Nucleus accumbens (tissue), 56 donors: ENCODE measurements around the gene ZNF253.
"Not testable (repeated sequence)": the region's sequence is repeated elsewhere in the genome, so short reads cannot be mapped to it uniquely, and the experiment has no call there.

Source experiments
- DNase-seq, 56 donors: peaks; one replicate each; lab custom pipeline; 2025; lab: John Stamatoyannopoulos, UW

Gene ZNF253

DNA sequence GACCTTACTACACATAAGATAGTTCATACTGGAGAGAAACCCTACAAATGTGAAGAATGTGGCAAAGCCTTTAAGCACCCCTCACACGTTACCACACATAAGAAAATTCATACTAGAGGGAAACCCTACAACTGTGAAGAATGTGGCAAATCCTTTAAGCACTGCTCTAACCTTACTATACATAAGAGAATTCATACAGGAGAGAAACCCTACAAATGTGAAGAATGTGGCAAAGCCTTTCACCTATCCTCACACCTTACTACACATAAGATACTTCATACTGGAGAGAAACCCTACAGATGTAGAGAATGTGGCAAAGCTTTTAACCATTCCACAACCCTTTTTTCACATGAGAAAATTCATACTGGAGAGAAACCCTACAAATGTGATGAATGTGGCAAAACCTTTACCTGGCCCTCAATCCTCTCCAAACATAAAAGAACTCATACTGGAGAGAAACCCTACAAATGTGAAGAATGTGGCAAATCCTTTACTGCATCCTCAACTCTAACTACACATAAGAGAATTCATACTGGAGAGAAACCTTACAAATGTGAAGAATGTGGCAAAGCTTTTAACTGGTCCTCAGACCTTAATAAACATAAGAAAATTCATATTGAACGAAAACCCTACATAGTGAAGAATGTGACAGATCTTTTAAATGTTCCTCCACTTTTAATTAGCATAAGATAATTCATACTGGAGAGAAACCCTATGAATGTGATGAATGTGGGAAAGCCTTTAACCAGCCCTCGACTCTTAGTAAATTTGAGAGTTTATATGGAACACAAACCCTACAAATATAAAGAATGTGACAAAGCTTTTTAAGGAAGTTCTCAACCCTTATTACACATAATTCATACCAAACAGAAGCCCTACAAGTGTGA, 26.6 kb downstream of the ZNF253 start:
- DNase-seq = not testable (repeated sequence)

DNA sequence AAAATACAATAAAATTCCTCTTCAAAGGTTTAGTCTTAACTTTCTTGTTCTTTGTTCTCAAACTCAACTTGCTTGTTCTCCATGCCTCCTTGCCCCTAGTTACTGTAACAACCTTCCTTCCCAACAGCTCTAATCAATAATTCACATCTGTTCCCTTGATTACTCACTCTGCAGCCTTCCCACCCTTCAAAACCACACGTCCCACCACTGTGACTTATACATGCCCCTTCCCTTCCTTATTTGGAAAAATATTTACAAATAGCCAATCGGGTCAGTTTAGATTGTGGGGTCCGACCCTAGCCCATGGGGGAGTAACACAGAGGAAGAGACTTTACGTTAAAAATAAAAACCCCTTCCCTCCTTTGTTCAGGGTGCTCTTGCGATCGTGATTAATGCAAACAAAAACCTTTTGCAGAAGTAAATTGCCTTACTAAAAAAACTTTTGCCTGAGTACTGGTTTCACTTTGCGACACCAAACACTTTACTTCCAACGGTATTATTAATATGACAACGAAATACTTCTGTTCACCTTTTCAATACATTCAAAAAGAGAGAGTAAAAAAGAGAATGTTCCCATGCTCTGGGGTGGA, 34.6 kb downstream of the ZNF253 start:
- DNase-seq = no peak

DNA sequence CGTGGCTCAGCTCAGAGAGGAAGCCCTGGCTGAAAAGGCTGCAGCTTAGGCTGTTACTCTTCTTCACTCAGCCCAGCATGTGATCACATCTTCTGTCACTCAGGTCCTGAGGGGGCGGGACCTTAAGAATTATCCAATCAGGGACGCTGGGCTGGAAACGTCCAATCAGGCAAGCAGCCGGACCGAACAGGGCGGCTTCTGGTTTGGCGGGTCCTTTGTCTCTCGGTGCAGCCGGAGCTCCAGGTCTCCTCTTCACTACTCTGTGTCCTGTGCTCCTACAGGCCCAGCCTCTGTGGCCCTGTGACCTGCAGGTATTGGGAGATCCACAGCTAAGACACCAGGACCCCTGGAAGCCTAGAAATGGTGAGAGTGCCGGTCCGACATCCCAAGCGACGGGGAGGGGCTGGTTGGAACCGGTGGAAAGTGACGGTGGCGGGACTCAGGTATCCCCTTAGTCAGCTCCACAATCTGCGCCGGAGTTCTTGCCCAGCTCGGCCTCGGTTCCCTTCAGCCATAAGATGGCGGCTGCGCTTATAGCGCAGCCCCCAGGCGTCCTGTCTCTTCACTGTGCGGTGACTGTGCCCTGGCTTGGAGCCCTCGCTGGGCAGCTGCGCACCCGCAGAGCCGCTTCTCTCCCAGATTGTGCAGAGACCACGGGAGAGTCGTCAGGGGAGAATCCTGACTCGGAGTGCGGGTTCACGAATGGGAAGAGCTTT, 35.2 kb downstream of the ZNF253 start, which contains the start of gene ZNF93:
ZNF93 (plus strand) TSS at position 218 of the 716 bp plus-strand sequence; CDS start at position 361, 143 bp downstream.
- DNase-seq = peak; percentile 37 to 97 (median 87)

DNA sequence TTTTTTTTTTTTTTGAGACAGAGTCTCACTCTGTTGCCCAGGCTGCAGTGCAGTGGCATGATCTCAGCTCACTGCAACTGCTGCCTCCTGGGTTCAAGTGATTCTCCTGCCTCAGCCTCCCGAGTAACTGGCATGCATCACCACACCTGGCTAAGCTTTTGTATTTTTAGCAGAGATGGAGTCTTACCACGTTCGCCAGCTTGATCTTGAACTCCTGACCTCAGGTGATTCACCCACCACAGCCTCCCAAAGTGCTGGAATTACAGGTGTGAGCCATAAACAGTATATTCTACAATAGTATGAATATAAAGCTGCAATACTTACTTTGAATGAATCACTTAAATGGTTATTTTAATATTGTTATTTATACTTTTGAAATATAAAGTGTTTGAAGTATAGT, 41.9 kb downstream of the ZNF253 start:
- not testable (repeated sequence) for DNase-seq

DNA sequence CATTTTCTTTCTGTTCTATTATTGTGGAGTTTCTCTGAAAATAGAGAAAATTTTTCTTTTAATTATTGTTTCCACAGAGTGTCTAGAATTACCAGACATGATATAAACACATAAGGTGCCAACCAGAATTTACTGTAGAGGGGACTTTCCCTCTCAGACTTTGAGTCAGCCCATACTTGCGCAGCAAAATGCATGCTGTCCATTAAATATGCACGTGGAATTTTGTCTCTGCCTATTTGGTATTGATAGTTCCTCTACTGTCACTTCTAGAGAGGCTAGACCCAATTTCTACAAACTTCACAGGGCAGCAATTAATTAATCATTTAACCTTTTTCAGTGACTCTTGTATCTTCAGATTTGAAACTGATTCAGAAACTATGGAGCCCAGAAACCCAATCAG, 44.0 kb downstream of the ZNF253 start:
- no peak for DNase-seq

DNA sequence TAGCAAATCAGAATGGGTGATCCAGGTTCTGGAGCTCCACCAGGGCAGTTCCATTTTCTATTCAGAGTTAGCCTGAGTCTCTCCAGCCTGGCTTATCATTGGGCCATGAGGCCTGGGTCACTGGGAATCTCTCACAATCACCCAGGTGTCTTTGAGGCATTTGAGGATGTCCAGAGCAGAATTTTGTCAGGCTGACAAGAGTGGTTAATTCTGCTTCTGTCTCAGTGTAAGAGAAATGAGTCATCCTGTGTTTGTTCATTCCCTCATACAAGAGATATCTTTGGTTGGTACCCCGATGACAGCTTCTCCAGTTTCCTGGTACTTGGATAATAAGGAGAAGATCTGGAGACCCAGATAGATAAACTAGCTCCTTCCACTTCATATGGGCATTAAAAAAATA, 45.5 kb downstream of the ZNF253 start:
- DNase-seq = no peak

DNA sequence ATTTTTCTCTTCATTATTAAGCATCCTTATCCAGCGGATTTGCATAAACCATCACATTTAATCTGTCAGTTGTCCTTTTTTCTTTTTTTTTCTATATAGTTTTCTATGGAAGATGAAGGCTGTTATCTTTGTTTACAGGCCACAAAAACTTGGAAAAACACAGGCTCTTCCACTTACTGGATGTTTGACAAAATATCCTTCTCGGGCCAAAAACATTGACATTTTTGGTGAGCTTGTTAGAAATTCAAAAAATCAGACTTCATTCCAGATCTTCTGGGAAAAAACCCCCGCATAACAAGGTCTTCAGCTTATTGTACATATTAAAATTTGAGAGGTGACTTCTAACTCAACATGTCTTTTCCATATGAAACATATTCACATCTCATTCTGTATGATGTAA, 48.9 kb downstream of the ZNF253 start:
- no peak for DNase-seq

DNA sequence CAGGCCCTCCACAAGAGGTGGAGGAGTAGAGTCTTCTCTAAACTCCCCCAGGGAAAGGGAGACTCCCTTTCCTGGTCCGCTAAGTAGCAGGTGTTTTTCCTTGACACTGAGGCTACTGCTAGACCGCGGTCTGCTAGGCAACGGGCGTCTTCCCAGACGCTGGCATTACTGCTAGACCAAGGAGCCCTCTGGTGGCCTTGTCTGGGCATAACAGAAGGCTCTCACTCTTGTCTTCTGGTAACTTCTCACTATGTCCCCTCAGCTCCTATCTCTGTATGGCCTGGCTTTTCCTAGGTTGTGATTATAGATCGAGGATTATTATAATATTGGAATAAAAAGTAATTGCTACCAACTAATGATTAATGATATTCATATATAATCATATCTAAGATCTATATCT, 64.7 kb downstream of the ZNF253 start:
- DNase-seq = peak in 42 of 56 donors; percentile 0 to 70 (median 16)

DNA sequence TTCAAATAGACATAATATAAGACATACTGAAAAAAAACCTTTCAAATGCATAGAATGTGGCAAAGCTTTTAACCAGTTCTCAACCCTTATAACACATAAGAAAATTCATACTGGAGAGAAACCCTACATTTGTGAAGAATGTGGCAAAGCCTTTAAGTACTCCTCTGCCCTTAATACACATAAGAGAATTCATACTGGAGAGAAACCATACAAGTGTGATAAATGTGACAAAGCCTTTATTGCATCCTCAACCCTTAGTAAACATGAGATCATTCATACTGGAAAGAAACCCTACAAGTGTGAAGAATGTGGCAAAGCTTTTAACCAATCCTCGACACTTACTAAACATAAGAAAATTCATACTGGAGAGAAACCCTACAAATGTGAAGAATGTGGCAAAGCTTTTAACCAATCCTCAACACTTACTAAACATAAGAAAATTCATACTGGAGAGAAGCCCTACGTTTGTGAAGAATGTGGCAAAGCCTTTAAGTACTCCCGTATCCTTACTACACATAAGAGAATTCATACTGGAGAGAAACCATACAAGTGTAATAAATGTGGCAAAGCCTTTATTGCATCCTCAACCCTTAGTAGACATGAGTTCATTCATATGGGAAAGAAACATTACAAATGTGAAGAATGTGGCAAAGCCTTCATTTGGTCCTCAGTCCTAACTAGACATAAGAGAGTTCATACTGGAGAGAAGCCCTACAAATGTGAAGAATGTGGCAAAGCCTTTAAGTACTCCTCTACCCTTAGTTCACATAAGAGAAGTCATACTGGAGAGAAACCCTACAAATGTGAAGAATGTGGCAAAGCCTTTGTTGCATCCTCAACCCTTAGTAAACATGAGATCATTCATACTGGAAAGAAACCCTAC, 68.0 kb downstream of the ZNF253 start:
- not testable (repeated sequence) for DNase-seq

DNA sequence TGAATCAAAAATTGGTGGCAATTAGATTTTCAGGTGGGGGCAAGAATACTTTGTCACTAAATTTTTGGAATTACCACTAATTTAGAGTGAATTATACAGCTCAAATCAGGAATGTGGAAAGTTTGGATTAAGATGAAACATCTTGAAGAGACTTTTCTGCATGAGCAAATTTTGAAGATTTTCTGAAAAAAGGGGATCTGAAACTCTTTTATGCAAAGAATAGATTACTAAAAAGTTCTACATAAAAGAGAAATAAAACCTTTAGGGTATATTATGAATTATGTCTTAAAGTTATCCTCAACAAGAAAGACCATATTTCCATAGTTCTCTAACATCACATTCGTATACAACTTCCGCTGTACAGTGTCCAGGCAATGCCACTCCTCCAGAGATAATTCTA, 71.7 kb downstream of the ZNF253 start:
- DNase-seq = no peak

DNA sequence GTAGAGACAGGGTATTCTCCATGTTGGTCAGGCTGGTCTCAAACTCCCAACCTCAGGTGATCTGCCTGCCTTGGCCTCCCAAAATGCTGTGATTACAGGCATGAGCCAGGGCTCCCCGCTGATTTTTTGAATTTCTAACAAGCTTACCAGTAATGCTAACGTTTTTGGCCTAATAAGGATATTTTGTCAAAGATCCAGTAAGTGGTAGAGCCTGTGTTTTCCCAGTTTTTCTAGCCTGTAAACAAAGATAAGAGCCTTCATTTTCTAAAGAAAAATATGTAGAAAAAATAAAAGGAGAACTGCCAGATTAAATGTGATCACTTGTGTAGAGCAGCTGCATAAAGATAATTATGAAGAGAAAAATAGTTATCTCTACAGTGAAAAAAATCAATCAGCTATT, 72.8 kb downstream of the ZNF253 start:
- DNase-seq = no peak

DNA sequence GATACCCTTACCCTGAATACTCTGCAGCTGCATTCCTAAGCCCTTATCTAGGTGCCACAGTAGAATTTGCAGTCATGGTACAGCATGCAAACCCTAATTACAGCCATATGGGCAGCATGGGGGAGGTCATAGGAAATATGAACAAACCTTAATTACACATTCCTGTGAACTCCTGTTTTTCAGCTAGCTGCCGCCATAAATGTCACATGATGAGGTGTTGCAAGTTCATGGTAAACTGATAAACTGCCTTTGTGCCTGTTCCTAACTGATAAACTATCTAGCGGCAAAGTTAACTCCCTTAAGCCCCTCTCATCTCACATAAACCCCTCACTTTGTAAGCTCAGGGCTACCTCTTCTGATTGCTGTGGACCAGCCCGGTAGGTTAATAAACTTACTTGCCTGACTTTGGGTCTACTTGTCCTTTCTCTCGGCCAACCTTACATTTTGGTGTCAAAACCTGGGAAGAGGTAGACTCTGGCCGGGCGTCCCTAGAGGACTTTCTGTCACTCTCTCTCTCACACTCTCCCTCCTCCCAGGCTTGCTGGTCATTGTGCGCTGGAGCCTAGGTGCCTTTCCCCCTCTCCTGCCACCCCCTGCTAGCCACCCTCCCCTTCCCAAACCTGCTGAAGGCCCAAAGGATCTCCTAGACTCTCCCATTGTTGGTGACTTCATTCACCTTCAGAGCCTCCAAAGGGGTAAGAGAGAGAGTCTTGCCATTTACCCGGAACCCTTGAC, 78.3 kb downstream of the ZNF253 start:
- no peak for DNase-seq
